Measurements from ENCODE around the gene EFCC1.

Gene EFCC1

DNA sequence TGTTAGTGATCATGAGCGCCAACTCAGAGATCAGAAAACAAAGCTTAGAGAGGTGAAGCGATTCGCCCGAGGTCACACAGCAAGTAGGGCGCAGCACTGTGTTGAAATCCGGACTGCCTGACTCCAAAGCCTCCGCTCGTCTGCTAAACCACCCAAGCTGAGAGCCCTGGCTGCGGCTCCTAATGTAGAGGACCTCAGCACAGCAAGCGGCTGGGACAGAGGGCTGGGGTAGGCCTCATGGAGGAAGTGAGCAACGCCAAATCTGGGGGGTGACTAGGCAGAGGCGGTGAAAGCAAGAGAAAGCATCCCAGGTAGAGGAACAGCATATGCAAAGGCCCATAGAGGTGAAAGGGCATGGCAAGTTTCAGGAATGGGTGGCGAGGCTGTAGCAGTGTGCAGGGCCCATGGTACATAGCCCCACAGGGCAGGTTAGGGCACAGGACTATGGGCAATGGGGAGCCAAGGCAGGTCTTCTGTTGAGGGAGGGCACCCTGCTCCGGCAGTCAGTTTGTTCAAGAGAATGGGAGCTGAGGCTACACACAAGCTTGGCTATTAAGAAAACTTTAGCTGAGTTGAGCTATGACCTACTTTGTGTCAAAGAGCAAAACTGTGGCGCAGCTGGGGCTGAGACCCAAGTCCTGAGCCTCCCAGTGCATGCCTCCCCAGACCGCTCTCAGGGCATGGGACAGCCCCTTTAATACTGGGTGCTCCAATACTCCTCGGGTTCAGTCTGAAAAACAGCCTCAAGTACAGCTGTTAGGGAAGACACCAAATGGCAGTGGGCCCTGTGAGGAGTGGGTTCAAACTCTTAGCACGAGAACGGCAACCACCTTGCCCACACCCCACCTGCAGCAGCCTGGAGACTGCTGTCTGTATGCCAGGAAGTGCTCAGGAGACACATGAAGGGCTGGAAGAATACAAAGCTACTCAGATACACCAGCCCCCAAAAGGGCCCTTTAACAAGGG lies 6.2 kb upstream of the EFCC1 start:
- DNase-seq (ENCODE audit: low spot score): no peak

DNA sequence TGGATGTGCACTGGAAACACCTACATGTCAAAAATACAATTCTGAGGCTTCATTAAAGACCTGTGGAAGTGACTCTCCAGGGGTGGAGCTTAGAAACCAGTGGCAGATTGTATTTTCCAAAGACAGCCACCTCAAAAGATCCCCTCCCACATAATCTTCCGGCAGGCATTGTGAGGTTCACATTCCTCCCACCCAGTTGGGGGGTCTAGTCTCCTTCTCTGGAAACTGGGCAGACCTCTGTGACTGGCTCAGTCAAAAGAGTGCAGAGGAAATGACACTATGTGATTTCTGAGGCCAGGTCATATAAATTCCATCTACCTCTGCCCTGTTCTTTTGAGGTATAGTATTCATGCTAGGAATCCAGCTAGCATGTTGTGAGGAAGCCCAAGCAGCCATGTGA lies 5.4 kb upstream of the EFCC1 start:
- DNase-seq (ENCODE audit: low spot score): no peak

DNA sequence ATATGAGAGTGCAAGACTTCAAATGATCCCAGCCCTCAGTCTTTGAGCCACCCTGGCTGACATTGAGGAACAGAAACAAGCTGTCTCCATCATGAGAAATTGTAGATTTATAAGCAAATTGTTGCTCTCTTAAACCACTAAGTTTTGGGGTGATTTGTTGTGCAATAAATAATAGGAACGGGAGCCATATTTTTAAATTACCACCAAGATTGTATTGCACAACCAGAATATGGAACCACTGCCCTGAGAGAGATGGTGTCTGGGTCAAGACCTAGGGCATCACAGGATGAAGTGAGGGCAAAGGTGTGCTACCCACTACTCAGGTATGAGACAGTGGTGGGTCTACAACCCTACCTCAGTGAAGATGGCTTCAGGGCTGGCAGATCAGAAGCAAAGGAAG lies 4.9 kb upstream of the EFCC1 start:
- DNase-seq (ENCODE audit: low spot score): no peak

DNA sequence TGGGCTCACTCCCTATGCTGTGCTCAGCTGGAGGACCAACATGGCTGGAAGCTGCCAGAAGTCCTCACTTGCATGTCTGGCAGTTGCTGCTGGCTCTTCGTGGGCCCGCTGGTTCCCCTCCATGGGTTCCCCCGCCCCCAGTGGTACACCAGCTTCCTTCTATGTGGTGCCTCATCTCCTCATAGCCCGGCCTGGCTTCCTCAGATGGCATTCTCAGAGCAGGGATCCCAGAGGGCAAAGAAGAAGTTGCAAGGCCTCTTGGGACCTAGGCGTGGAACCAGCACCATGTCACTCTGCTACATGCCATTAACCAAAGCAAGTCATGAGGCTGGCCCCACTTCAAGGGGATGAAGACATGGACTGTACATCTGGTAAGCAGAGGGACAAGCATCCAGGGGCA lies 4.4 kb upstream of the EFCC1 start:
- DNase-seq (ENCODE audit: low spot score): no peak

DNA sequence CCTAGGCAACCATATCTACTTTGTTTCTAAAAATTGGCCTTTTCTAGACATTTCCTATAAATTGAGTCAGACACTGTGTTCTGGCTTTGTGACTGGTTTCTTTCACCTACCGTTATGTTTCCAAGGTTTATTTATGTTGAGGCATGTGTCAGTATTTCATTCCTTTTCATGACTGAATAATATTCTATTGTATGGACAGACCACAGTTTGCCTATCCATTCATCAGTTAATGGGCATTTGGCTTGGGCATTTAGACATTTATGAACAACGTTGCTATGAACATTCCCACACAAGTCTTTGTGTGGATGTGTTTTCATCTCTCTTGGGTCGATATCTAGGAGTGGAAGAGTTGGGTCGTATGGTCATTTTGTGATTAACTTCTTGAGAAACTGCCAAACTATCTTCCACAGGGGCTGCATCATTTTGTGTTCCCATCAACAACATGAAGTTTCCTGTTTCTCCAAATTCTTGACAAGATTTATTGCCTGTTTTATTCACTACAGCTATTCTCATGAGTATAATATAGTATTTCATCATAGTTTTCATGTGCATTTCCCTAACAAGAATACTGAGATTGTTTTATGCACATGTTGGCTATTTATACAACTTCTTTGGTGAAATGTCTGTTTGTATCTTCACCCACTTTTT lies 3.5 kb upstream of the EFCC1 start:
- DNase-seq (ENCODE audit: low spot score): no peak

DNA sequence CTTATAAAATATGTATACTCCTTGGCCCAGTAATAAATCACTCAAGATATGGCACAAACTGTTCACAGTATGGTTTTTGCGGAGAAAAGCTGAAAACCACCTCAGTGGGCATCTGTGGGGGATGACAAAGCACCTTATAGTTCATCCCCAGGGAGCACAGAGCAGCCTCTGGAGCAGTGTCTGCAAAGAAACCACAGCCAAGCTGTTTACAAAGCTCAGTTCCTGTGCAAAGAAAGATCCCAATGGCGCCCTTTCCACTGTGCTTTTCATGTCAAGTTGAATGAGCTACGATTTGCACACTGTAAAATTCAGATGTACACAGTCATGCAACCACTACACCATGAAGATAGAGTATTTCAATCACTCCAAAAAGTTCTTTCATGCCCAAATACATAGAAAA lies 2.5 kb upstream of the EFCC1 start:
- DNase-seq (ENCODE audit: low spot score): no peak

DNA sequence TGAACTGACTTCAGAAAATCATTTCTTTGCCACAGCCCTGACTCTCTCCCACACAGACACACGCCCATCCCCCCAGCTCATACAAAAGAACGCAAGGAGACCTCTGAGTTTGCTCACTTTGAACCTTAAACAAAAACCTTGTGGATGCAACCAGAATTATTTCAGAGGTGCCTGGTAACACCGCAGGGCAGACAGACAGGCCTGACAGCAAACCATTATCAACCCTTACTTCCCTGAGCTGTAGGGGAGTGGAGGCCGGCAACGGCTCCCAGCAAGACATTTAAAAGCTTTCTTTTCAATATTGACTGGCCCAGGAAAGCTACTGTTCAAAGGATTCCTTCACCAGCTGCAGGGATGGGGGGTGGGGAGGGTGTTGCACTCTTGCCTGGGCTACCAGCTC lies 2.0 kb upstream of the EFCC1 start:
- DNase-seq (ENCODE audit: low spot score): no peak

DNA sequence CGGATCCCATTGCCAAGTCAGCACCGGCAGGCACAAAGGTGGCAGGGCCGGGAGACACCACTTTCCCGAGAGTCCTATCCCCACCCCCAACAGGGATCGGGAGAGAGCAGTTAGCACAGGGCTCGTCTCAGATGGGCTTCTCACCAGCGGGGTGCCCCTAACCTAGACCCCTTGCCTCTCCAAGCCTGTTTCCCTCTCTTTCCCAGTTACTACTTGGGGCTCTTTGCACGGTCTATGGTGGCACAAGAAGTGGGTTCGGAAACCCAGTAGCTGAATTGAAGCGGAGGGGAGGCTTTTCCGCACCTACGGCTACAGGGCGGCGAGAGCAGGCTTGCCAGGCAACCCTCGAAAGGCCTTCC lies 383 bp upstream of the EFCC1 start:
- DNase-seq (ENCODE audit: low spot score): no peak

DNA sequence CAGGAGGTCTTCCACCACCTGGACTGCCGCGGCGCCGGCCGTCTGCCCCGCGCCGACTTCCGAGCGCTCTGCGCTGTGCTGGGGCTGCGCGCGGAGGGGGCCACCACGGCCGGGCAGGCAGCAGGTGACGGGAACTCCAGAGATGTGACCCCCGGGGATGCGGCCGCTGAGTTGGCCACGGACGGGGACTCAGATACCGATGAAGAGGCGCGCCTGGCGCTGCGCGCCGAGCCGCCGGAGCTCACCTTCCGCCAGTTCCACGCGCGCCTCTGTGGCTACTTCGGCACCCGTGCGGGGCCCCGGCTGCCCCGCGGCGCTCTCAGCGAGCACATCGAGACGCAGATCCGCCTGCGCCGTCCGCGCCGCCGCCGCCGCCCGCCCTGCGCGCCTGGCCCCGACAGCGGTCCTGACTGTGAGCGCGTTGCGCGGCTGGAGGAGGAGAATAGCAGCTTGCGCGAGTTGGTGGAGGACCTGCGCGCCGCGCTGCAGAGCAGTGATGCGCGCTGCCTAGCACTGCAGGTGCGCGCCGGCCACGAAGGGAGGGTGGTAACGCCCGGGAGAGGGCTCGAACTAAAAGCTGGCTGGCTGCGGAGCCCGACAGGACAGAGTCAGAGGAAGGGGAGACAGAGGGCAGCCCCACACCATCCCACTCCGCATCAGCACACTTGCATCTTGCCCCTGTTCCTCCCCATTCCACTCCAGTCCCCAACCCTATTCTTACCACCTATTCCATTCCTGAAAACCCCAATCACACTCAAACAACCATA lies 885 bp downstream of the EFCC1 start:
- no peak for DNase-seq (ENCODE audit: low spot score)

DNA sequence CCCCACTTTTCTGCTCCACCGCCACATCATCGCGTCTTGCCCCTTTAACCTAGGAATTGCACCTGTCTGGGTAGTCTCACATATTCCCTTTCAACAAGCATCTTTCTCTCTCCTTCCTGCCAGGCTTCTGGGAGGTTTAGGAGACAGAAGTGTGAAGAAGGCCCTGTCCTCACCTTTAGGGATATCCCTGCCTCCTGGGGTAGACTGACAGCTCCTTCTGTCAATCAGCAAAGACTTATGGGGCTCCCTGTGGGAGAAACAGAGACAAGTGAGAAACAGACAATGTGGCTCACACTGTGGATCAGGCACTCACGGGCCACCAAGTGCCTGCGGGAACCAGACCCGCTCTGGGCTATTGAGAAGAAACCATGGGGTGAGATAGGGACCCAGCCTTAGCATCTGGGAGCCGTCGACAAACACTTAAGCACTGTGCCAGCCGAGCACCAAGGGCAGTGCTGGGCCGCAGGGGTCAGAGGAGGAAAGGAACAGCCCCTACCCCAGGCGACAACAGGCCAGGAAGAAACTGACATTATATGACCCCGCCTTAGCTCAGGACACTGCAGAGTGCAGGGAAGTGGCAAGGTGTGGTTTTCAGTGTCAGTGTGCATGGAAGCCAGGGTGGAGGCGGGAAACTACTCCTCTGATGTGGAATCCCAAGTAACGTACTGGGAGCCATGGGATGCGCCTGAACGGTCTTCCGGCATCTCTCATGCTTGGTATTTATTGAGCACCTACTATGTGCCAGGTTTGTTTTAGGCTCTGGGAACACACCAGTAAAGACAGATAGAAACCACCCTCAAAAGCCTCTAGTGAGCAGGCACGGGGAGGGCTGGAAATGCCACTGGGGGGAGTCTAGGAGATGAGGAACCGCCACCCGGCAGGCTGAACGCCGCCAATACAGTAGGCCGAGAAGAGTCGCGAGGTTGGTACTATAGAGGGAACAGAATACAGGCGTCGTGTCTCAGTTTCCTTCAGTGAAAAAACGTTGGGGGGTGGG lies 1.8 kb downstream of the EFCC1 start:
- DNase-seq (ENCODE audit: low spot score): no peak

DNA sequence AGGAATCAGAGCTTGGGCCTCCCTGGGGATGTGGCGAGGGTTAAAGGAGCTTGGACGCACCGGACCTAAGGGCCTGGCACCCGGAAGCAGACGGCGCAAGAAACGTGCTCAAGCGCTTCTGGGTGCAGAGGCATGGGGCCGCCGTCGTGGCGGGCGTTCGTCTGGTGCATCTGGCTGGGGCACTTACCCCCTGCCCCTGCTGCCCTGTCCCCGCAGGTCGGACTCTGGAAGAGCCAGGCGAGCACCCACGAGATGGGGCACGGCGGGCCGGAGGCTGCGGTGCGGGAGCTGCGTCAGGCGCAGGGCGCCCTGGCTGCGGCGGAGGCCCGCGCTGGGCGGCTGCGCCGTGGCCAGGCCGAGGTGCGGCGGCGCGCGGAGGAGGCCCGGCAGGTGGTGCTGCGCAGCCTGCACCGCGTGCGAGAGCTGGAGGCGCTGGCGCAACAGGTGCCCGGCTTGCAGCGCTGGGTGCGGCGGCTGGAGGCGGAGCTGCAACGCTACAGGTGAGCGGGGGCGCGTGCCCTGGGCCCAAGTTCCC lies 2.5 kb downstream of the EFCC1 start:
- peak; percentile 75 for DNase-seq (ENCODE audit: low spot score)

DNA sequence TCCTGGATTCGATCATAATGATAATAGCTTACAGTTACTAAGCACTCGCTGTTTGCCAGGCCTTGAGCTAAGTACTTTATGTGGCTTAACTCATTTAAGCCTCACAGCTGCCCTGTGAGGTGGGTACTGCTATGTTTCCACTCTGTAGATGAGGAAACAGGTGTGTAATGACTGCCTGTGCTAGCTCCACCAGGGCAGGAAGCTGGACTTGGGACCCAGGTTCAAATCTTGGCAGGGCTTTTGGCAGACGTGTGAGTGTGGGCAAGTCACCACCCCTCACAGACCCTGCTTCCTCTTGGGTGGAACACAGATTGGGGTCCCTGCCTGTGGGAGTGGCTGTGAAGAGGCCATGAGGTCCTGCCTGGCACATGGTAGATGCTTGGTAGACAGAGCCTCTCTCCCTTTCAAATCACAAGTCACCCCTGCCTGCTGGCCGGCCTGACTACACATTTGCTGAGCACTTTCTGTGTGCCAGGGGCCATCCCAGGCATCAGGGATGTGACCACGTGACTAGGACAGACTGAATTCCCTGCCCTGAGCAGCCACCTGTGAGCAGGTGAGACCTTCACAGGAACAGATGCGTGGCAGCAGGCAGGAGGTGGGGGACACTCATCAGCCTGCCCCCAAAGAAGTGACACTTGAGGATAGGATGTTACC lies 3.7 kb downstream of the EFCC1 start:
- DNase-seq (ENCODE audit: low spot score): no peak

DNA sequence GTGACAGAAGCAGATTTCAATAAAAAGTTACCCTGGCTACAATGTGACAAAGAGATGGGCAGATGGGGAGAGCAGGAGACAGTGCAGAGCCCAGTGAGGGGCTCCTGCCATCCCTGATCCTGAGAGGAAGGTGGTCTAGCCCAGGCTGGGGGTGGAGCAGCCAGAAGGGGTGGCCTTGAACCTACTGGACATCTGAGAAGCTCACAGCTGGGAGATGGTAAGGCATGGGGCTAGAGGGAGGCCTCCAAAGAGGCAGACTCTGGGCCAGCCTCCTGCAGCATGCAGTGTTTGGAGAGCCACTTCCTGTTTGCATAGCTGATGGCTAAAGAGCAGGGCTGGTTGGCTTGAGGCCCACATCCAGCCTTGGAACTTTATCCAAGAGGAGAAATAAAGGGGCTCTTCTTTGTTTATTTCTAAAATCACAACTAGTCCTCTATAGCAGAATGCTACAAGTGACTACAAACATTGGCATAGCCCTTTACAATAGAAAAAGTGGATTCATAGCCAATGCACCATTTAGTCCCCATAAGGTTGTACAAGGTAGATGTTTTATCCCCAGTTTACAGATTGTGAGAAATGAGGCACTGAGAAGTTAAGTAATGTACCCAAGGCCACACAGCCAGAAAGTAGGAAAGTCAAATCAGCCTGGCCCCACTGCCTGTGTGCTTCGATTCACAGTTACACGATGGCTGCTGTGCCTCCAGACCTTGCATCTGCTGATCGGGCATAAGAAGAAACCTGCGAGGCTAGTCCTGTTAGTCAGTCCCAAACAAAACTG lies 4.6 kb downstream of the EFCC1 start:
- DNase-seq (ENCODE audit: low spot score): no peak

DNA sequence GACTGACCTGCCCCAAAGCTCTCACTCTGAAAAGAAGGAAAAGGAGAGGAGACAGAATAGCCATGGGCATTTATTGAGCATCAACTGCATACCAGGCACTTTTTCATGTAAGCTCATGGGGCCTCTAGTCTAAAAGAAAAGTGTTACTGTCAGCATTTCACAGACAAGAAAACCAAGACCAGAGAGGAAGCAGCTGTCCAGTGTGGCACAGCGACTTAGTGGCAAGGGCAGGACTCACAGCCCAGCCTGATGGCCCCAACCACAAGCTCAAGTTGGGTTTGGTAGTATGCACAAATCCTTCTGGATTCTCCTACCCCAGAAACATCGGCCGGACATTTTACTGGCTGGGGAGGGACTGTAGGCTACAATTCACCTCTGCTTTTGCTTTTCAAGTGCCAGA lies 5.8 kb downstream of the EFCC1 start:
- DNase-seq (ENCODE audit: low spot score): no peak

DNA sequence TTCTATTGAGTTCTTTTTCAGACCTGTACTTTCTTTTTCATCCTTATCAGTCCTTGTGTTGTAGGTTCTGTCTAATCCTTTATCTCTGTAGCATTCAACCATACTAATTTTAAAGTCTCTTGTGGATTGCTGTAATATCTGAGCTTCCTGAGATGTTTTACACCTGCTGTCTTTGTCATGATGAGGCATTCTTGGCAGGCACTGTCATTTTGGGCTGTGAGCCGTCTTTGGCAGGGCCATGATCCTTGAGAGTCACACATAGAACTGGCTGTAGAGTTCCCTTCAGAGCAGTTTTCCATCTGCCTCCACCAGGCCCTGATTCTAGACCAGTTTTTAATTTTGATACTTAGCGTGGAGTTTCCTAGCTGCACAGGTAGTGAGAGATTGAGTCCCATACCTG lies 6.7 kb downstream of the EFCC1 start:
- no peak for DNase-seq (ENCODE audit: low spot score)

DNA sequence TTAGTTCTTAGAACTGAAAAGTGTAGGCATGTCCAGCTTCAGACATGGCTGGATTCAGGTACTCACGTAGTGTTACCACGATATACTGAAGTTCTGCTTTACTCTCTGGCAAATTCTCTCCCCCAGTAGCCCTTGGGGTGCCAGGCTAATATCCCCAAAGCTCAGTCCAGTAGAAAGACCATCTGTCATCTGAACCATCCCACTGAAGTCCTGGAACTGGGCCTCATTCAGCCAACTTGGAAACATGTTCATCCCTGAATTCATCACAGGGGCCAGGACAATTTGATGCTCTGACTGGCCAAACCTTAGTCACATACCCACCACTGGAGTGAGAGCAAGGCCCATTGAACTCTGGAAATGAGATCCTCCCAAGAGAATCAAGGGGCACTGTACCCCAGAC lies 8.2 kb downstream of the EFCC1 start:
- no peak for DNase-seq (ENCODE audit: low spot score)

DNA sequence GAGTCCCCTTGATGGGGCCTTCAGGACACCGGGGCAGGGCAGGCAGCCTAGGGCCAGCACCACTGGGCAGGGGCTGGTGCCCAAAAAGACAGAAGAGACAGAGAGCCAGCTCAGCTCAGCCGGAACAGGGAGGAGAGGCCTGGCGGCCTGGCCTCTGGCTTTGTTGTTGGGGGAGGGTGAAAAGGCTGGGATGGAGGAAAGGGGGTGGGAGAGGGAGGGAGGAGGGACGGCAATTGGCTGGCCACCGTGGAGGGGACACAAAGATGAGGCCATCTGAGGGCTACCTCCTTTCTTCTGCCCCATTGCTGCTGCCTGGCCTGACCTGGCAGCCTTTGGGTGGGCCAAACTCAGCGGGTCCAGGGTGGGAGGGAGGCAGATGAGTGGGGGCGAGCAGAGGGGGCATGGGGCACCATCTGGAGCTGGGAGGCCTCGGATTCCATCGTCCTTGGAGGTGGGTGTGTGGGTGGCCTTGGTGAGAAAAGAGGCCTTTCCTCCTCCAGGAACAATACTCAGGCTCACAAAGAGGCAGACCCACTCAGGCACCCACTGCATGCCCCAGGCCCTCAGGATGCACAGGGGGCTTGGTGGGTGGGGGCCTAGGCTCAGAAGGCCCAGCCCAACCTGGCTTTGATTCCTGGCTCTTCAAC lies 9.3 kb downstream of the EFCC1 start:
- no peak for DNase-seq (ENCODE audit: low spot score)

DNA sequence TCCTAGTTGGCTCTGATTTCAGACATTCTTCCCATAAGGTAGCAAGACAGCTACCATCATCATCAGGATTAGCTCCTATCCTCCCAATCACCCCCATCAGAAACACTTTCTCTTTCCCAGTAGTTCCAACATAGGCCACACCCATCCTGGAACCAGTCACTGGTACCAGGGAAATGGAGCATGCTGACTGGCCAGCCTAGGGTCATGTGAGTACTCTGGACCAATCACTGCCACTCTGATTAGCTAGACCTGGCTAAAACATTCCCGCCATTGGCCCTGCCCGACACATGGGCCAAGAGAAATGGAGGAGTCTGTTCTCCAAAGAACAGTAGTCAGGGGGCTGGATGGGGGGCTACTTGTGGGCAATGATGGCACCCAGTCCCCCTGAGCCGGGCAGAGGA lies 12.4 kb downstream of the EFCC1 start:
- no peak for DNase-seq (ENCODE audit: low spot score)

DNA sequence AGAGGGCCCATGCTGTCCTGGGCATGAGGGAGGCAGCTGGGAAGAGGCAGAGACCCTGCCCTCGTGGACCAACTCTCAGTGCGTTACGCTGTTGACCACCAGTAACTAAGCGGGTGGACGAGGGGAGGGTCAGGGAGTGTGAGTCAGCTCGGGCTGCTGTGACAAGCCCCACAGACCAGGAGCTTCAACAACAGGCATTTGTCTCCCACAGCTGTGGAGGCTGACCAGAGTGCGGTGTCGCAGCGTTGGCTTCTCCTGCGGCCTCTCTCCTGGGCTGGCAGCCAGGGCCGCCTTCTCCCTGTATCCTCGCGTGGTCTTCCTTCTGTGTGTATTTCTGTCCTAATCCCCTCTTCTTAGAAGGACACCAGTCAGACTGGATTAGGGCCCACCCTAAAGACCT lies 13.0 kb downstream of the EFCC1 start:
- DNase-seq (ENCODE audit: low spot score): no peak

All from LoVo (cell line).